Skeletal muscle satellite cell (primary cell): ENCODE results near the gene TSHR.

Experiments
- H3K27me3 ChIP-seq: 2 replicates; pipeline ENCODE4 v1.7.0; 2013; ENCODE audit warnings: low read length; ENCODE audit not compliant: control insufficient read depth, insufficient read depth
- H3K36me3 ChIP-seq: 2 replicates; pipeline ENCODE4 v1.7.0; 2013; ENCODE audit warnings: mild to moderate bottlenecking, control low read depth, low read length; ENCODE audit not compliant: insufficient read depth
- H3K4me1 ChIP-seq: 2 replicates; pipeline ENCODE4 v1.7.0; 2013; ENCODE audit warnings: low read length; ENCODE audit not compliant: control insufficient read depth, insufficient read depth
- H3K4me2 ChIP-seq: 2 replicates; pipeline ENCODE4 v1.7.0; 2013; ENCODE audit warnings: mild to moderate bottlenecking, low read length
- H3K4me3 ChIP-seq: 2 replicates; pipeline ENCODE4 v1.7.0; 2013; ENCODE audit warnings: low read length
- H3K9ac ChIP-seq: 2 replicates; pipeline ENCODE4 v1.7.0; 2013; ENCODE audit warnings: mild to moderate bottlenecking, low read depth, low read length, moderate library complexity
- H3K9me3 ChIP-seq: replicated peaks from 2 replicates; pipeline ENCODE4 v1.7.0; 2013; ENCODE audit warnings: mild to moderate bottlenecking, control low read depth, low read length

Gene TSHR

DNA sequence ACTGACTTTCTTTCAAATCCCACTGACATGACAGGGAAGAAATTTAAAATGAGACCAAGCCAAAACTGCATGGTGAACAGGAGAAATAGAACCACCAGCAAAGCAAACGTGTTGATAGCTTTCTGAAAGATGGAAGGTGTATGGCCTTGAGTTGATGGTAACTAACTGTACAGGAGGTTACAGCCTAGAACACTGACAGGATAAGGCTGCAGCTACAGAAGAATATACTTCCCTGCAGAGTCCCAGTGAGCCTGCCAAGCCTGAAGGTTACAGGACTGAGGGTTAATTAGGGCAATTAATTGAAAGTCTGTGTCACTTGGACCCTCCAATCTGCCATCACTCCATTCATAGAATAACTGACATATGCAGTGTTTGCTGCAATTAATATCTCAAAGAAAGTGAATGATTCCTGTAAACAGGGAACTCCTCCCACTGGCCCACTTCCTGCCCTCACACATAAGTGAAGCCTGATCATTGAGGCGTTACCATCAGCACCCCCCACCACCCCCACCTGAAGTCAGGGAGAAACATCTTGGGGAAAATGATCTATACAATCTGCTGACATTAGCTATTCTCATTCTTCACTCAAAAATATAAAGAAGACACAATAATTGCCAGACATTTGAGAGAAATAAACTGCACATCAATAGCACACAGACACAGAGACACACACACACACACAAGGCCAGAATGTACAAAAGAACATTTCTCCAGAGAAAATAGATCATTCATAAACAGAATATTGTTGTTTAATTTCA lies 191.9 kb downstream of the TSHR start:
- Histone ChIP-seq H3K36me3 (no peaks in the 10 kb centered on the region), H3K4me3 (no peak overlapping the region), H3K27me3 (no peaks in the 10 kb centered on the region), H3K9ac (no peak overlapping the region), H3K9me3 (no peaks in the 10 kb centered on the region), H3K4me1 (no peaks in the 10 kb centered on the region), H3K4me2 (no peak overlapping the region)

DNA sequence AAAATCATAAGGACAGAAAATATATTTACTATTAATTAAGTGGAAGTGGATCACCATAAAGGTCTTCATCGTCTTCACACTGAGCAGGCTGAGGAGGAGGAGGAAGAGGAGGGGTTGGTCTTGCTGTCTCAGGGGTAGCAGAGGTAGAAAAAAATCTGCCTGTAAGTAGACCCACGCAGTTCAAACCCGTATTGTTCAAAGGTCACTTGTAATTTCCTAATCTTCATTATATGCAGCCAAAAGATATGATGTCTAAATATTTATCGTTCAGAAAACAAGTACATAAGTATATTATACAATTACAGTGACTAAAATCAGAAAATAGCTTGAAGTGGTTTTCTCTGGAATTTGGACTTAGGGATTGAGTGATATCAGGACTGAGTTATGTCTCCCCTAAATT lies 193.2 kb downstream of the TSHR start:
- Histone ChIP-seq H3K4me1 (no peaks in the 10 kb centered on the region), H3K4me3 (no peak overlapping the region), H3K27me3 (no peaks in the 10 kb centered on the region), H3K4me2 (no peak overlapping the region), H3K9me3 (no peaks in the 10 kb centered on the region), H3K36me3 (no peaks in the 10 kb centered on the region), H3K9ac (no peak overlapping the region)

DNA sequence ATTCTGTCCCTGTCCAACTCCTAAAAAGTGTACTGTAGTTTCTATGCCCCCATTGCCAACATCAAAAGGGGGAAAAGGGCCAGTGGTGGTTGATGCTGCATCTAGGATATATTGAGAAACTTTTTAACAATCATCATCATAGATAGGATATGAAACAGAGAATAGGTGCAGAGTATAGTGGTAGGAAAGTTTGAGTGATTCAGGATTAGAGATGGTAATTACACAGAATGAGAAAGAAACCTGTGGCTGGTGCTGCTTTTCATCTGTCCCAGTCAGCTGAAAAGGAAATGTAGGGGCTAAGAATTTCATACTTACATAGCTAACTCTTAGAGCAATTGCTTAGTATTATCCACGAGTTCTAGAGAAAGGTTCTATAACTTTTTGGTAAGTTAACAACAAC lies 197.8 kb downstream of the TSHR start:
- H3K9me3 ChIP-seq: no peaks in the 10 kb centered on the region
- no peak overlapping the region for H3K4me2 ChIP-seq
- H3K27me3 ChIP-seq: no peaks in the 10 kb centered on the region
- no peak overlapping the region for H3K9ac ChIP-seq
- no peak overlapping the region for H3K4me3 ChIP-seq
- H3K36me3 ChIP-seq: no peaks in the 10 kb centered on the region
- H3K4me1 ChIP-seq: no peaks in the 10 kb centered on the region

DNA sequence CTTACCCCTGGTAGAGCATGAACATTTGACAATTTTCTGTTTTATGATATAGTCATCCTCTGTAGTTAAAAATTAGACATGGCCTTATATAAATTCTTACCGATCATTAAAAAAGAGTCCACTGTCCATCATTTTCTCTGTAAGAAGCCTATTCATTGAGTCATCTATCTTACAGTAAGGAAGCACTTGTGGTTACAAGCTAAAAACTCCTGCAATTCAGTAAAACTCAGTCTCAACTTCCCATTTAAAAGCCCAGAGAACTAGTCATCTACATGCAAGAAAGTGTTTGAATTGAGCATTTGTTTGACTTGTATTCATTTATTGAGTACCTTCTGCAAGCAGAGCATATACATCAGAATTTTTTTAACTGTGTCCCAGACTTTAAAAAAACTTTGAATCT lies 202.0 kb downstream of the TSHR start:
- Histone ChIP-seq H3K4me3 (no peak overlapping the region), H3K4me2 (no peak overlapping the region), H3K36me3 (no peaks in the 10 kb centered on the region), H3K4me1 (no peaks in the 10 kb centered on the region), H3K9me3 (no peaks in the 10 kb centered on the region), H3K27me3 (no peaks in the 10 kb centered on the region), H3K9ac (no peak overlapping the region)

DNA sequence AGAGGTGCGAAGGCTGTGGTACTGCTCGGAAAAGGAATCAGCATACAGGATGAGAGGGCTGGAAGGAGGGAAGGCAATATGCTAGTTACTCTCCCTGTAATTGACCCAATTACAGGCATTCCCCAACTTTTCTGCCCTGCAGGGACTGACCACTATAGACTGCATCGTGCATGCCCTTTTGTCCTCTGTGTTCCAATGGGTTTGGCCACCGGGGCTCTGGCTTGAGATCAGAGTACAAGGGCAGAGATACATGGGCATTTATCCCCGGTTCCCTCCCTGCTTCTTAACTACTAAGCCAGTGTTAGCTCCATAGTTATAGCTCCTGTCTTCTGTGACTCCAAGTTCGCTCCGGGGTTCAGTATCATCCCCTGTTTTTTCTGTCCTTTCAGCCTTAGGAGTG lies 205.7 kb downstream of the TSHR start:
- no peaks in the 10 kb centered on the region for H3K27me3 ChIP-seq
- H3K36me3 ChIP-seq: no peaks in the 10 kb centered on the region
- no peak overlapping the region for H3K4me3 ChIP-seq
- no peak overlapping the region for H3K4me2 ChIP-seq
- H3K9me3 ChIP-seq: no peaks in the 10 kb centered on the region
- H3K9ac ChIP-seq: no peak overlapping the region
- H3K4me1 ChIP-seq: peaks cover 3% of the 10 kb centered on the region

DNA sequence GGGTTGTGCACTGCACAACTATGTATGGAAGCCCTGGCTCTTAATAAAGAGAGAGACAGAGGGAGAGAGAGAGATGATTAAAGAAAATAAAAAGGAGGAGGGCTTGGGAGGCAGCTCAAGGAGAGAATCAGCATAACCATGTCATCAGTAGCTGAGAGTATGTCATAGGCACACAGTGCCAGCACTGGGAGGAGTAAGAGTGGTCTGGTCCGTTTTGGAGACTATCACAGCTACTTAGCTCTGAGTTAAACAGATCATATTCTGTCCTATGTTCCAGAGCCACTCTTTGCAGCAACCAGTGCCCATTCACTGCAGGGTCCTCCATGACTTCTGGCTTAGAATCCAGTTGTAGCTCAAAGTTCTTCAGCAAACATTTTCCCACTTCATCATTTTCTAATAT lies 206.3 kb downstream of the TSHR start:
- Histone ChIP-seq H3K4me2 (no peak overlapping the region), H3K9ac (no peak overlapping the region), H3K4me3 (no peak overlapping the region), H3K36me3 (no peaks in the 10 kb centered on the region), H3K4me1 (peaks cover 3% of the 10 kb centered on the region), H3K9me3 (no peaks in the 10 kb centered on the region), H3K27me3 (no peaks in the 10 kb centered on the region)

DNA sequence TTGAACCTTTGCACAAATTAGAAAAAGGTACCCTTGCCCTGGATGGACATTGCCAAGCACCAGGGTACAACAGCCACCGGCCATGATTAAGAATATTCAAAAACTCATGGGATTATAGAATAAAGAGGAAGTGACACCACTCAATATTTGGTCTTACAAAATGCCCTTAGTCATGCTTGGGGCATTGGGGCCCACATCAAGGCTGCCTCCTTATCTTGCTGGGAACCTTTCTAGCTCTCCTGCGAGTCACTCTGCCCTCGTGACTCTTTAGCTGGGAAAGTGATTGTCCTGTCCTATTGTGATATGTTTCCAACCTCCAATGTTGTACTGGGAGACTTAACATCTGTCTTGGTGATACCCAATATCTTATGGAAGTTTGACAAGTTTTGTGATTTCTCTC lies 207.5 kb downstream of the TSHR start:
- H3K27me3 ChIP-seq: no peaks in the 10 kb centered on the region
- no peaks in the 10 kb centered on the region for H3K9me3 ChIP-seq
- no peak overlapping the region for H3K4me2 ChIP-seq
- H3K4me3 ChIP-seq: no peak overlapping the region
- H3K36me3 ChIP-seq: no peaks in the 10 kb centered on the region
- no peak overlapping the region for H3K9ac ChIP-seq
- peaks cover 3% of the 10 kb centered on the region for H3K4me1 ChIP-seq

DNA sequence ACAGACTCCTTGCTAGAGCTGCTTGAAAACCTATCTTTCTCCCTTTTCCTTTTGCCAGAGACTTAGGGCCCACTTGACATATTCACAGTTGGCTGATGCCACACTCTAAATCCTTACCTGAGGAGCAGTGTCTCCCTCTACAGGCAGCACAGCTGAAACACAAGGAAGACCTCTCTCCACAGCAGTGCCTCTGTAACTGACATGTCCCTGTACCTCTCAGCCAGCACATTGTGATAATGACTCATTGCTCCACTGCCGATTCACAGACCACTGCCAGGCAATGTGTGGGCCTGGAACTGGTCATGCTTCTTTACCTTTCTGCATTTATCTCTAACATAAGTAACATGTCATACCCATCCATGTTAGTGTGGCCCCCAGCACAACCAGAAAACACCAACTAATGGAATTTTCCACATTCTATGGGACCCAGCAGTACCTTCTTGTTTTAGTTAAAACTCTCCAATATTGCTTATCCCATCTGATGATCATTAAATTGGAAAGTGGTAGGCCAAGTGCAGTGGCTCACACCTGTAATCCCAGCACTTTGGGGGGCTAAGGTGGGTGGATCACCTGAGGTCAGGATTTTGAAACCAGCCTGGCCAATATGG lies 208.8 kb downstream of the TSHR start:
- H3K9me3 ChIP-seq: no peaks in the 10 kb centered on the region
- no peak overlapping the region for H3K4me2 ChIP-seq
- H3K4me3 ChIP-seq: no peak overlapping the region
- no peaks in the 10 kb centered on the region for H3K36me3 ChIP-seq
- peaks cover 4% of the 10 kb centered on the region for H3K4me1 ChIP-seq
- H3K27me3 ChIP-seq: no peaks in the 10 kb centered on the region
- no peak overlapping the region for H3K9ac ChIP-seq

DNA sequence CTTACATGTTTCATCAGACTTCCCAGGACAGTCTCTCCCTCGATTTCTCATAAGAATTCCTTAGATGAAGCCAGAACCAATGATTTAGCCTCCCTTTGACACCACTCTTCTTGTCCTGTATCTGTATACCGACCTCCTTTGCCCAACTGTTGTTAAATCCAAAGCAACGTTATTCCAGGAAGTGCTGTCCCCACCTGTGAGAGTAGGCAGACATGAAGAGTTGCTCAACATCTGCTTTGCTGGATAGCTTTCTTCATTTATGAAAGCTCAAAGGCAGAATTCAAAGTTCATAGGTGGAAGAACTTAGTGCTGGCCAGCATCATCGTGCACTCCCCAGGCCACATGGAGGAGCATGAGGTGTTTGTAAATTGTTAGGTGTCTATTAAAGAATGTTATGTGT lies 209.8 kb downstream of the TSHR start:
- H3K4me1 ChIP-seq: peaks cover 13% of the 10 kb centered on the region
- H3K4me2 ChIP-seq: no peak overlapping the region
- no peaks in the 10 kb centered on the region for H3K9me3 ChIP-seq
- no peaks in the 10 kb centered on the region for H3K36me3 ChIP-seq
- no peaks in the 10 kb centered on the region for H3K27me3 ChIP-seq
- no peak overlapping the region for H3K4me3 ChIP-seq
- no peak overlapping the region for H3K9ac ChIP-seq

DNA sequence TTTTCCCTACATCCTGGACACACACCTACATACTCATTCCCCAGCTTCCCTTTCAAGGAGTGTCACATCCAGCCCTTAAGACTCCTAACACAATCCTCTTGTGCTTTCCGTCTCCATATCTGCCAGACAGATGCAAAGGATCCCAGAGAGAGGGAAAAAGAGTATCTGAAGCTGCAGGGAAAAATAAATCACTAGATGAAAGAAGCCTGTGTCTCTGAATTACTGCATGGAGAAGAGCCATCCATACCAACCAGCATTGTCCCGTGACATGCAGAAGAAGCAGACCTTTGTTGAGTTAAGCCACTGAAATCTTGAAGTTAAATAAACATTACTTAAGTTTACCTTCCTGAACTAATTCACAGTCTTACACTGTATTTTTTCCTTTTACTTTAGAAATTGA lies 210.7 kb downstream of the TSHR start:
- no peaks in the 10 kb centered on the region for H3K27me3 ChIP-seq
- peaks cover 17% of the 10 kb centered on the region for H3K4me1 ChIP-seq
- H3K36me3 ChIP-seq: no peaks in the 10 kb centered on the region
- H3K9ac ChIP-seq: no peak overlapping the region
- H3K9me3 ChIP-seq: no peaks in the 10 kb centered on the region
- no peak overlapping the region for H3K4me2 ChIP-seq
- H3K4me3 ChIP-seq: no peak overlapping the region

DNA sequence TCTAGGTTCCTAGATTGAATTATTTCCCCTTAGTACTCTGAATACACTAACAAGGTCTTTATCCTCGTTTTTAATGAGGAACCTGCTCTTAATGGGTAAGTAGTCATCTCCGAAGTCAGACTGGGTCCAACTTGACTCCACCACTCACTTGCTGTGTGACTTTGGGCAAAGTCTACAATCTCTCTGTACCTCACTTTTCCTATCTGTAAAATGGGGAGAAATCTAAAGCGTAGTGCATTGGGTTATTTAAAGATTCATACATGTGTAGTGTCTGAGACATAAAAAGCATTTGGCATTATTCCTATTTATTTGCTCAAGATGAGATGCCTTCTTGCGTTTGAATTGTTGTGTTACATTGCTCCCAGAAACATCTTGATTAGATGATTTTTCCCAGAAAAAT lies 213.8 kb downstream of the TSHR start:
- no peaks in the 10 kb centered on the region for H3K9me3 ChIP-seq
- H3K36me3 ChIP-seq: no peaks in the 10 kb centered on the region
- peak overlapping the region; percentile 98 for H3K4me2 ChIP-seq
- peaks cover 36% of the 10 kb centered on the region for H3K4me1 ChIP-seq
- H3K27me3 ChIP-seq: no peaks in the 10 kb centered on the region
- H3K4me3 ChIP-seq: peak overlapping the region; percentile 81
- peak overlapping the region; percentile 87 for H3K9ac ChIP-seq

DNA sequence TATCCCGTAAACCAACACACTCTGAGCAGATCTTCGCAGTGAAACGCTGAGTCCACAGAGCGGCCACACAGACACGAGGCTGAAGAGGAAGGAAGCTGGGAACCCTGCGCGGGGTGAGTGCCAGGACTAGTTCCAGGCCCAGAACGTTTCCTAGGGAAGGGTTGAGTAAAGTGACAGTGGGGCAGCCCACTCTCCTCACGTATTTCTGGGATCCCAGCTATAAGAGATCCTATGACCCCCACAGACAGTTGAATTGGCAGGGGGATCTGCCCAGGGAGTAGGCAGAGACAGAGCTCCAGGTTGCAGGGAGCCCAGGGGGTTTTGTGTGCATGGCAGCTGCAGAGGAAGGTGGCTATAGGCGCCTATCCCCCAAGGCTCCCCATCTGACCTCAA lies 214.3 kb downstream of the TSHR start:
- no peaks in the 10 kb centered on the region for H3K27me3 ChIP-seq
- H3K9me3 ChIP-seq: no peaks in the 10 kb centered on the region
- H3K4me1 ChIP-seq: peaks cover 34% of the 10 kb centered on the region
- H3K4me3 ChIP-seq: peak overlapping the region; percentile 81
- H3K4me2 ChIP-seq: peak overlapping the region; percentile 98
- H3K36me3 ChIP-seq: no peaks in the 10 kb centered on the region
- H3K9ac ChIP-seq: peak overlapping the region; percentile 87
